Endodermal cell (in vitro differentiated cells): ENCODE measurements around the gene TCF12. TPM values are rescaled to one million over a fixed set of nuclear protein-coding genes. Genes with fewer than 3 reads are reported as not detected.

Experiments used
- DNase-seq: peaks from one replicate; pipeline ENCODE4 v3.0.0-alpha.2; 2017
- H3K27ac ChIP-seq: 2 replicates; pipeline ENCODE4 v1.5.1; 2013; ENCODE audit warnings: mild to moderate bottlenecking, low read depth, low read length, moderate library complexity
- H3K27me3 ChIP-seq: 2 replicates; pipeline ENCODE4 v1.6.1; 2013; ENCODE audit warnings: mild to moderate bottlenecking, low read length, moderate library complexity; ENCODE audit not compliant: insufficient read depth, control insufficient read depth, poor library complexity, severe bottlenecking
- H3K36me3 ChIP-seq: 2 replicates; pipeline ENCODE4 v1.7.0; 2013; ENCODE audit warnings: mild to moderate bottlenecking, low read length, moderate library complexity; ENCODE audit not compliant: control insufficient read depth, insufficient read depth
- H3K4me1 ChIP-seq: one replicate; pipeline ENCODE4 v1.7.0; 2013; ENCODE audit warnings: low read length; ENCODE audit not compliant: control insufficient read depth, insufficient read depth
- H3K4me3 ChIP-seq: 2 replicates; pipeline ENCODE4 v1.5.1; 2013; ENCODE audit warnings: mild to moderate bottlenecking, low read length, moderate library complexity
- H3K9ac ChIP-seq: 2 replicates; pipeline ENCODE4 v1.6.1; 2013; ENCODE audit warnings: mild to moderate bottlenecking, low read length, moderate library complexity; ENCODE audit not compliant: poor library complexity, severe bottlenecking; ENCODE audit errors: extremely low read depth
- H3K9me3 ChIP-seq: 2 replicates; pipeline ENCODE4 v1.6.1; 2013; ENCODE audit warnings: mild to moderate bottlenecking, low read length, moderate library complexity; ENCODE audit not compliant: control insufficient read depth
- H3K27ac Mint-ChIP-seq: 2 replicates; pipeline ENCODE4 v1.8.0; 2020; ENCODE audit warnings: mixed read lengths
- H3K27me3 Mint-ChIP-seq: 2 replicates; pipeline ENCODE4 v1.8.0; 2021; ENCODE audit warnings: mild to moderate bottlenecking, mixed read lengths; ENCODE audit not compliant: insufficient read depth
- H3K36me3 Mint-ChIP-seq: 2 replicates; pipeline ENCODE4 v1.8.0; 2020; ENCODE audit warnings: low read depth, mixed read lengths
- H3K4me1 Mint-ChIP-seq: 2 replicates; pipeline ENCODE4 v1.8.0; 2020; ENCODE audit warnings: mixed read lengths
- H3K4me3 Mint-ChIP-seq: 2 replicates; pipeline ENCODE4 v1.8.0; 2020; ENCODE audit warnings: mild to moderate bottlenecking, moderate library complexity, mixed read lengths
- H3K9me3 Mint-ChIP-seq: 2 replicates; pipeline ENCODE4 v1.8.0; 2020; ENCODE audit warnings: mild to moderate bottlenecking, mixed read lengths
- WGBS, 2 experiments: methylation state at CpG; one replicate each; pipeline versions ENCODE4 v1.1.5 to v1.1.7; 2013; ENCODE audit warnings: missing lambda C conversion rate in 2 of 2, mixed read lengths in 1 of 2; ENCODE audit not compliant: insufficient coverage in 1 of 2, insufficient read length in 1 of 2; 5-methylcytosine and 5-hydroxymethylcytosine counted together
- total RNA-seq, 2 donors: library from RNA; stranded (reverse); fragmentation: NEBNext Ultra II Directional in 1 of 2; extraction: Animal tissue kit (Norgen Biotek cat#: 25700) in 1 of 2; gene quantifications; 2 replicates in 1 of 2; 3 replicates in 1 of 2; pipeline ENCODE4 v1.2.1, GENCODE V29; 2021
- TF ChIP-seq, protein P1 (sequence below): fragments of 200-600 bp; sonication (generic); conservative IDR thresholded peaks from 2 replicates; pipeline ENCODE4 v1.5.0; 2021; ENCODE audit warnings: antibody characterized with exemption, mild to moderate bottlenecking

Gene TCF12
- total RNA-seq, 2 donors from 2014 or later, result 103 to 121 TPM

DNA sequence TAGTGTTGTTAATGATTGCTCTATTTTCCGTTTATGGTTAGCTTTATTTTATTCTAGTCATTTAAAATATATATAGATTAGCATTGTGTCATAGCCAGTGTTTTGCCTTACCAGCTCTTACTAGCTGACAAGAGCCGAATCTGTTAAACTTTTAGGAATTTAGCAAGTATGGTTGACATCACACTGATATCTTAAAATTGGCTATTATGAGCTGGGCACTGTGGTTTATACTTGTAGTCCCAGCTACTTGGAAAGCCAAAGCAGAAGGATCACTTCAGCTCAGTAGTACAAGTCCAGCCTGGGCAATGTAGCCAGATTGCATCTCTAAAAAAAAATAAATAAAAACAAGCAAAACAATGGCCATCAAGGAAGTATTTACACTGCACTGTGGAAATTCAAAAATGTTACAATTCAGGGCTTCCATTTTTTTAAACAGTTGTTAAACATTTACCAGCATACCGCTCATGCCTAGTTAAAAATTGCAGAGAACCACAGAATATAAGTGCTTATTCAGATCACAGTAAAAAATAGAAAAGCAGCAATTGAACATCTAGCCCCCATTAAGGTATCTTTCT, 249.5 kb downstream of the TCF12 start:
- H3K27me3 ChIP-seq, result no peaks in the 10 kb centered on the region
- no peak overlapping the region for H3K9ac ChIP-seq
- TF ChIP-seq, protein P1, sequence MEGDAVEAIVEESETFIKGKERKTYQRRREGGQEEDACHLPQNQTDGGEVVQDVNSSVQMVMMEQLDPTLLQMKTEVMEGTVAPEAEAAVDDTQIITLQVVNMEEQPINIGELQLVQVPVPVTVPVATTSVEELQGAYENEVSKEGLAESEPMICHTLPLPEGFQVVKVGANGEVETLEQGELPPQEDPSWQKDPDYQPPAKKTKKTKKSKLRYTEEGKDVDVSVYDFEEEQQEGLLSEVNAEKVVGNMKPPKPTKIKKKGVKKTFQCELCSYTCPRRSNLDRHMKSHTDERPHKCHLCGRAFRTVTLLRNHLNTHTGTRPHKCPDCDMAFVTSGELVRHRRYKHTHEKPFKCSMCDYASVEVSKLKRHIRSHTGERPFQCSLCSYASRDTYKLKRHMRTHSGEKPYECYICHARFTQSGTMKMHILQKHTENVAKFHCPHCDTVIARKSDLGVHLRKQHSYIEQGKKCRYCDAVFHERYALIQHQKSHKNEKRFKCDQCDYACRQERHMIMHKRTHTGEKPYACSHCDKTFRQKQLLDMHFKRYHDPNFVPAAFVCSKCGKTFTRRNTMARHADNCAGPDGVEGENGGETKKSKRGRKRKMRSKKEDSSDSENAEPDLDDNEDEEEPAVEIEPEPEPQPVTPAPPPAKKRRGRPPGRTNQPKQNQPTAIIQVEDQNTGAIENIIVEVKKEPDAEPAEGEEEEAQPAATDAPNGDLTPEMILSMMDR, result no peak
- Mint-ChIP-seq H3K36me3 (peaks cover 33% of the 10 kb centered on the region), H3K4me1 (no peaks in the 10 kb centered on the region), H3K9me3 (no peaks in the 10 kb centered on the region), H3K4me3 (no peak overlapping the region), H3K27me3 (no peaks in the 10 kb centered on the region), H3K27ac (no peak overlapping the region)
- no peak overlapping the region for H3K4me3 ChIP-seq
- WGBS, 2 experiments, result 90 to 100% methylated on average over 1 to 2 of the region's 3 CpGs
- H3K36me3 ChIP-seq, result peaks cover 32% of the 10 kb centered on the region
- no peak for DNase-seq
- H3K27ac ChIP-seq, result no peak overlapping the region
- no peaks in the 10 kb centered on the region for H3K4me1 ChIP-seq
- no peaks in the 10 kb centered on the region for H3K9me3 ChIP-seq

DNA sequence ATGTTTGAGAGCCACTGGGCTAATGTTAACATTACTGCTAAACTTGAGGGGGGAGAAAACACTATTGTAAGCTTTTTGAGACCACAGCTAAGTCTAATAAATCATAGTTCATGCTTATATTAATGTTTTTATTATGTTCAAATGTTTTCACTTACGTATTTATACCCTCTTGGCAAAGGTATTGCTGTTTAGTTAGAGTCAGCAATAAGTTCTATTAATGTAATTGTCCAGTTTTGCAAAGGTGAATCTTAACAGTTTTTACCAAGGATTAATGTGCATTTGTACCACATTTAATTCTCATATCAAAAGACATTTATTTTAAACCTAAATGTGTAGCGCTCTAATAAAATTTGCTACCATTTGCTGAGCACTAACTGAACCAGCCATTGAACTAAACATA, 251.2 kb downstream of the TCF12 start:
- H3K9ac ChIP-seq, result no peak overlapping the region
- no peak overlapping the region for H3K4me3 ChIP-seq
- TF ChIP-seq, protein P1, result no peak
- DNase-seq, result no peak
- Mint-ChIP-seq H3K36me3 (peaks cover 37% of the 10 kb centered on the region), H3K4me3 (no peak overlapping the region), H3K27ac (no peak overlapping the region), H3K9me3 (no peaks in the 10 kb centered on the region), H3K4me1 (no peaks in the 10 kb centered on the region), H3K27me3 (no peaks in the 10 kb centered on the region)
- no peaks in the 10 kb centered on the region for H3K27me3 ChIP-seq
- H3K4me1 ChIP-seq, result no peaks in the 10 kb centered on the region
- H3K36me3 ChIP-seq, result peaks cover 32% of the 10 kb centered on the region
- WGBS, 2 experiments, result 92% methylated on average over 2 of the region's 2 CpGs; no CpG with 5 or more reads in 1 of the 2 experiments
- no peak overlapping the region for H3K27ac ChIP-seq
- H3K9me3 ChIP-seq, result no peaks in the 10 kb centered on the region

DNA sequence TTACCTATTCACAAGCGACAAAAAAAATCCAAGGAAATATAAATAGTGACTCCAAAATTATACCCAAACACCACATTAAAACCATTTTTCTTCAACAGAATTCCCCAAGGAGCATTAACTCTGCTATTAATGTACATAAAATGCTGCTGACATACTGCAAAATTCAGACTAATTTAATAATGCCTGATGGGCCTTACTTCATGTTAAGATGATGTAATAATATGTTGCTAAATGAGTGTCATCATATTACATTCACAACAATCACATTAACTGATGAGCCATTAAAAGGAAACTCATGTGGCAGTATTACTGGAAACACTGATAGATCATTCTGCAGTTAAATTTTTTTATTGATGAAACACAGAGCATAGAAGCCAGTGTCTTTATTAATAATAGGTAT, 253.0 kb downstream of the TCF12 start:
- Mint-ChIP-seq H3K27ac (no peak overlapping the region), H3K9me3 (no peaks in the 10 kb centered on the region), H3K36me3 (peaks cover 36% of the 10 kb centered on the region), H3K4me1 (no peaks in the 10 kb centered on the region), H3K27me3 (no peaks in the 10 kb centered on the region), H3K4me3 (no peak overlapping the region)
- H3K27me3 ChIP-seq, result no peaks in the 10 kb centered on the region
- H3K9ac ChIP-seq, result no peak overlapping the region
- H3K36me3 ChIP-seq, result peaks cover 32% of the 10 kb centered on the region
- H3K27ac ChIP-seq, result no peak overlapping the region
- TF ChIP-seq, protein P1, result no peak
- no peaks in the 10 kb centered on the region for H3K9me3 ChIP-seq
- H3K4me1 ChIP-seq, result no peaks in the 10 kb centered on the region
- H3K4me3 ChIP-seq, result no peak overlapping the region
- DNase-seq, result no peak
- 88 to 100% methylated on average over 1 of the region's 1 CpG for WGBS, 2 experiments
